ENCODE results near the gene TKT.

DNA sequence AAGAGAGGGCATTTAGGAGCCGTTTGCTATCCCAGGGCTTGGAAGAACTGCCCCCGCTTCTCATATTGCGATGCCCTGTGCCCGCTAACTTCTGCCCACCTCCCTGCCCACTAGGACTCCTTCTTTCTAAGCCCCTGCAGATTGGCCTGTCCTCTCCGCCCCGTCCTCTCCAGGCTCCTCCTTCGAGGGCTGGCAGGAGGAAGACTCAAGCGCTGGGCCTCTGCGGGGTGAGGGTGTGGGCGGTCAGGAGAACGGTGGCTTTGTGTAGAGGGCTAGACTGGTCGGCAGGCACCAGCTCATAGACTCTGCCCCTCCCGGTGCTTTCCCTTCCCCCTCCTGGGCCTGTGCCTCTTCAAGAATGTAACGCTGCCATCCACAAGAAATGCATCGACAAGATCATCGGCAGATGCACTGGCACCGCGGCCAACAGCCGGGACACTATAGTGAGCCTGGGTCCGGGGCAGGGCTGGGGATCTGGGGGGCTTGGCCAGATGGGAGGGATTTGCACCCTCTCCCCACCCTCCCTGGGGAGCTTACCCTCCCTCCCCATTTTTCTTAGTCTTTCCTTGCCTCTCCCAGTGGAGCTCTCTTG, 73.0 kb downstream of the TKT start:
- TF ChIP-seq POLR2AphosphoS5 (IDR thresholded peaks at IDR 0.05; ENCODE audit: insufficient read depth in 1 of 2, low read depth in 1 of 2) (no peak), POLR2A (IDR thresholded peaks at IDR 0.05) (no peak)
- TF ChIP-seq, protein P1, sequence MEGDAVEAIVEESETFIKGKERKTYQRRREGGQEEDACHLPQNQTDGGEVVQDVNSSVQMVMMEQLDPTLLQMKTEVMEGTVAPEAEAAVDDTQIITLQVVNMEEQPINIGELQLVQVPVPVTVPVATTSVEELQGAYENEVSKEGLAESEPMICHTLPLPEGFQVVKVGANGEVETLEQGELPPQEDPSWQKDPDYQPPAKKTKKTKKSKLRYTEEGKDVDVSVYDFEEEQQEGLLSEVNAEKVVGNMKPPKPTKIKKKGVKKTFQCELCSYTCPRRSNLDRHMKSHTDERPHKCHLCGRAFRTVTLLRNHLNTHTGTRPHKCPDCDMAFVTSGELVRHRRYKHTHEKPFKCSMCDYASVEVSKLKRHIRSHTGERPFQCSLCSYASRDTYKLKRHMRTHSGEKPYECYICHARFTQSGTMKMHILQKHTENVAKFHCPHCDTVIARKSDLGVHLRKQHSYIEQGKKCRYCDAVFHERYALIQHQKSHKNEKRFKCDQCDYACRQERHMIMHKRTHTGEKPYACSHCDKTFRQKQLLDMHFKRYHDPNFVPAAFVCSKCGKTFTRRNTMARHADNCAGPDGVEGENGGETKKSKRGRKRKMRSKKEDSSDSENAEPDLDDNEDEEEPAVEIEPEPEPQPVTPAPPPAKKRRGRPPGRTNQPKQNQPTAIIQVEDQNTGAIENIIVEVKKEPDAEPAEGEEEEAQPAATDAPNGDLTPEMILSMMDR (IDR thresholded peaks at IDR 0.05): no peak

Measured in vagina (tissue), 2 donors.